Fibroblast of skin of abdomen (primary cell): ENCODE data around the gene SRSF9.
"Not testable (repeated sequence)": the region's sequence is repeated elsewhere in the genome, so short reads cannot be mapped to it uniquely, and the experiment has no call there.

Experiments
- DNase-seq: peaks from one replicate; pipeline ENCODE4 v3.0.0-alpha.2; 2013

Gene SRSF9

GRCh38 chr12:120481022-120481767 lies 11.6 kb upstream of the SRSF9 start:
- no peak for DNase-seq

DNA sequence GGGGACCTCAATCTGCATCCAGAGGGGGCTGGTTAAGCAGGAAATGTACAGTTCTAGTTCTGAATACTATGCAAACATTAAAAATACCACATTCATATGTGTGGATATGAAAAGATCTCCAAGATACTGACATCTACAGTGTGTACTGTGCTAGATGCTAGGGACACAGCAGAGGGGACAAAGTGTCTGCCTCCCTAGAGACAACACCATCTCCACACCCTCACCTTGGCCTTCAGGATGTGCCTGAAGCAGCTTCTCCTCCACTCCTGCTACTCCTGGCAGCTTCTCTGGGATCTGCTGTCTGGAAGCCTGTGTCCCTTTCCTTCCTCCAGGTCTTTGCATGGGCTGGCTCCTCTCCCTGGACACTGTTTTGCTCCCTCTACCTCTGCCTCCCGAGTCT lies 10.7 kb upstream of the SRSF9 start:
- DNase-seq = no peak

DNA sequence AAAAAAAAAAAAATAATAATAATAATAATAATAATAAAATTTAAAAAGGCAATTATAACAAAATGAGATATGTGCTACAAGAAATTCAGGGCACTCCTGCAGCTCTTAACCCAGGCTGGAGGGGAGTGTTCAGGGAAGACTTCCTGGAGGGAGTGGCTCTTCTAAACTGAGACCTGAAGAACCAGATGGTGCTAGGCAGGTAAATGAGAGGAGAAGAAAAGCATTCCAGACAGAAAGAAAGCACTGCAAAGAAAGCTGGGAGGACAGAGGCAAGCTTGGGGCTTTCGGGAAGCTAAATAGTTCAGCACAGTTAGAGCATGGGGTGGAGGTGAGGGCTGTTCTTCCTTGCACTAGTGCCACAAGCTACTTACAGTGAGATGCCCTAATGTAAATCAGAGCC lies 9.9 kb upstream of the SRSF9 start:
- no peak for DNase-seq

DNA sequence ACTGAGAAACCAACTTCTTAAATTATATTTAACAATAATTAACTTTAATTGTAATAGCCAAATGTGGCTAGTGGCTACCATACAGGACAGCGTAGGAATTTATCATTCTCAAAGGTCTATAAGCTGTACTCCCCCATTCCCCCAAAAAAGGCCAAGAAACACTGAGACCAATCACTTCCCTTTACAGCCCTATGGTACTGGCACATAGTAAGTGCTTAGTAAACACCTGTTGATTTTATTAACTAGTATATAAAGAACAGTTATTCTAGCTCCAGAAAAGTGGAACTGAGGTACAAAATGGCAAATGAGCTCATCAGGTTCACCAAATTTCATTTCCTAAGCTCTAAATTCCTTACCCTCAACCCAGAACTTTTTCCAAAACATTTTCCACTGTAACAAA lies 6.1 kb upstream of the SRSF9 start:
- no peak for DNase-seq

GRCh38 chr12:120474616-120474960 lies 5.0 kb upstream of the SRSF9 start:
- peak; percentile 66 for DNase-seq

- no peak for DNase-seq
These were observed 4.5 kb upstream of the SRSF9 start for GRCh38 chr12:120473807-120474615.

GRCh38 chr12:120472521-120472920 lies 3.0 kb upstream of the SRSF9 start:
- no peak for DNase-seq

GRCh38 chr12:120470150-120470784 lies 719 bp upstream of the SRSF9 start:
- DNase-seq = peak; percentile 18

DNA sequence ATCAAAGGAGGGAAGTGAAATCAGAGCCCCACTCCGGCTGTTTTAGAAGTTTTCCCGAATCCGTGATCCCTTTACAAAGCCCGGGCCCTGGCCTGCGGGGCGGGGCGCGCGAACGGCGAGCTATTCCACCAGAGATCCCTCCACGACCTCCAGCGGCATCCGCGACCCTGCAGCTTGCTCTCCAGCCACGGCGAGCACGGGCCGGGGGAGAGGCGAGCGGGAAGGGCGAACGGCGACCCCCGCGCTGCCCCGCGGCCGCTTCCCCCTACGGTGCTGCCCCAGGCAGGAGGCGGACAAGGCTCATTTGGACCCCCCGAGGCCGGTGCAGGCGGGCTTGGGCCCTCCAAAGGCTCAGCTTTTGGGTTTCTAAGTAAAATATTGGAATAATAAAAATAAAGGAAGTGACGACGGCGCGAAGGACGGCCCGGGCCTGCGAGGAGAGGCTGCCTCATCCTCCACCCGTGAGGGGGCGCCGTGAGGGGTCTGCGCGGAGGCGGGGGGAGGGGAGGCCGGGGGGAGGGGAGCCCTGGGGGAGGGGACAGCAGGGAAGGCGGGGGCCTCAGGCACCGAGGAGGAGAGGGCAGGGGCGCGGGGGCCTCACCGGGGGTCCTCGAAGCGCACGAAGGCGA lies 613 bp downstream of the SRSF9 start:
- DNase-seq = no peak

DNA sequence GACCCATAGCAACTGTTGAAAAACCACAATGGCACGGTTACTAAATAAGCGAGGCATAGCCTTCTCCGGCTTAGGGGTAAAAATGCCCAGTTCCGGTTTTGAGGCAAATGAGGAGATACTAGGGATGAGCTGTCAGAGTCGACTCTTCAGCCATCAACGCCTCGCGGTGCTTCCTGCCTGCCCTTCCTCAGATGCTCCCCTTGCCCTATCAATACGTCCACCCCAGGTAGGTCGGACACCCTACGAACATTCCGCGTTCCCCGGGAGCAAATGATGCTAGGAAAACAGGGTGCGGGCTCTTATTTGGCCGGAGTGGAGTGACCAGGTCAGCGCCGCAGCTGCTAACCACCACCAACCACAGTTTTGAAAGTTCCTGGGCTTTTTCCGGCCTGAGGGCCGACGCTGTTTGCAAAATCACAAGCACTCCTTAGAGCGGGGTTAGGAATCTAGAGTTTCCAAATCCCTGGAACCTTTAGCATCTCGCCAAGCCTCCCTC lies 1.2 kb downstream of the SRSF9 start:
- DNase-seq = no peak

DNA sequence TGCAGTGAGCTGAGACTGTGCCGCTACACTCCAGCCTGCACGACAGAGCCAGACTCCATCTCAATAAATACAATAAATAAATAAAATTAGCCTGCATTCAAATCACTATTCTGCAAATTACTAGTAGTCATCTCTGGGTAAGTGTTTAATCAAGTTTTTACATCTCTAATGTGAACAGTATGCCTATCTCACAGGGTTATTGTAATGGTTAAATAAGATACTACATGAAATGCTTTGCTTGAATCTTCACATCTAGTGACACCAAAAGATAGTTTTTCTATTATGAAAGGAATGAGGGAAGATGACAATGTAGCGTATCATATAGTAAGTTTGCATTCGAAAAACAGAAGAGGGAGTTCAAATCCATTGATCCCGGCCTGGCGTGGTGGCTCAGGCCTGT lies 2.1 kb downstream of the SRSF9 start:
- no peak for DNase-seq

DNA sequence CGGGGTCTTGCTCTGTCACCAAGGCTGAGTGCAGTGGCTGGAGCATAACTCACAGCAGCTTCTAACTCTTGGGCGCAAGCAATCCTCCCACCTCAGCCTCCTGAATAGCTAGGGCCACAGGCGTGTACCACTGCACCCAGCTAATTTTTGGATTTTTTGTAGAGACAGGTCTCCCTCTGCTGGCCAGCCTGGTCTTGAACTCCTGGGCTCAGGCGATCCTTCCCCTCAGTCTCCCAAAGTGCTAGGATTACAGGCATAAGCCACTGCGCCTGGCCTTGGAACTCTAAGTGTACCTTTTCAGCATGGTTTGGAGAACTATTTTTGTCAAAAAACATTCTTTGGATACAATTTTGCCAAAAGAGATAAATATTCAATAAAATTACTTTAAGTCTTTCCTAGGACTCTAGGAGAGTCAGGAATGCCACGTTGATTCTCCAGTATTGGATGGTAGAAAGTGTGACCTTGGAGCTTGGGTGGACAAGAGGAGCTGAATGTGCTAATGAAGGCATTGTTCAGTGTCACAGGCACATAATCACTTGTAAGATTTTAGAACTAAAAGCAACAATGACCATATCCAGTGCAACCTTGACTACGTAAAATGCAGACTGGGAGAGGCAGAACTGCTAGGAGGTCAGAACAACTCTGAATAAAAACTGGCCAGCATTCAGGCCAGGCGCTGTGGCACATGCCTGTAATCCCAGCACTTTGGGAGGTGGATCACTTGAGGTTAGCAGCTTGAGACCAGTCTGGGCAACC lies 2.8 kb downstream of the SRSF9 start:
- peak; percentile 43 for DNase-seq

DNA sequence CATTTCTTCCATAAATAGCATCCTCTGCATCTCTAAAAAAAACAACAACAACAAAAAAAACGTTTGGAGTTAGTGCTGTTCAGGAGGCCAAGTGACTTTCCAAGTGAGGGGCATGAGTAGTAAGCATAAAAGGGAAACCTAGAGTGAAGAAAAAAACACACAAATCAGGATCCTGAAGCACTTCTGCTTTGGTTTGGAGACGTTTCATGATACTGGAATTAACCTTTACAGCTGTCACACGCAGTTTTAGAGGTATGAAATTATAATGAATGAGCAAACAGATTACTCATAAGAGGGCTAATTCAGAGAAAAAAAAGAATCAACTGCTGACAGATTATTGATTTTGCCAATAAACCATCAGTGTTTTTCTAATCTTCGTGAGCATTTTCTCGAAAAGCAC lies 3.8 kb downstream of the SRSF9 start:
- DNase-seq = no peak

DNA sequence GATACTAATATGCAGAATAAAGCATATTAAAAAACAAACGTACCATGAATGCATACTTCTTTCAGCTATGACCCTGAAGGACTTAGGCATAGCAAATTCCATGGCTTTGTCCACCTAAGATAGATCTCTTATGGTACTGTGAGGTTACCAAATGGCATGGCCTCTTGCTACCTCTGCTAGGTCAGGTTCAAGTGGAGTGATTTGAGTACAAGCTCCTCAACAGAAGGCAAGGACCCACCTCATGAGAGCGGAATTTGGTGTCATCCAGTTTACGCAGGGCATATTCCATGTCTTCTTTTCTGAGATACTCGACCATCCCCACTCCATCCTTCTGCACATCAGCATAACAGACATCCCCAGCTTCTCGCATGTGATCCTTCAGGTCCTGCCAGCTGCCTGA lies 5.8 kb downstream of the SRSF9 start:
- DNase-seq = no peak

DNA sequence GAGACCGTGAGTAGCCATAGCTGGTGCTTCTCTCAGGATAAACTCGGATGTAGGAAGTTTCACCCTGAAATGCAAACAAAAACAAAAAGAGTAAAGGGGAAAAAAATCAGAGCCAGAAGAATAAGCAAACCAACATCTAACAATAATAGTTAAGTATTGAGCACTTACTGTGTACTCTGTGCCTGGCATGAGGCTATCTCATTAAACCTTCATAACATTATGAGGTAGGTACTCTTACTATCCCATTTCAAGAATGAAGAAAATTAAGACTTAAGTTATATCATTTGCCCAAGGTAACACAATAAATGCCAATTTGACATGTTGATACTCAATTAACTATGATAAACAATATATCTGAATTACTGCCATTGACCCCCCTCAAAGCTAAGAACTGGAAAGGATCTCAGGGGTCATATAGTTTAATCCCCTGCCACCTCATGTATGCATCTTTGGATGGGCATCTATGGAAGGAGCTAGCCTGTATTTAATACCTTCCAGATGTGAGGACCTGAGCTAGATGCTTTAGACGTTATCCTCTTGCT lies 7.4 kb downstream of the SRSF9 start:
- DNase-seq = no peak

DNA sequence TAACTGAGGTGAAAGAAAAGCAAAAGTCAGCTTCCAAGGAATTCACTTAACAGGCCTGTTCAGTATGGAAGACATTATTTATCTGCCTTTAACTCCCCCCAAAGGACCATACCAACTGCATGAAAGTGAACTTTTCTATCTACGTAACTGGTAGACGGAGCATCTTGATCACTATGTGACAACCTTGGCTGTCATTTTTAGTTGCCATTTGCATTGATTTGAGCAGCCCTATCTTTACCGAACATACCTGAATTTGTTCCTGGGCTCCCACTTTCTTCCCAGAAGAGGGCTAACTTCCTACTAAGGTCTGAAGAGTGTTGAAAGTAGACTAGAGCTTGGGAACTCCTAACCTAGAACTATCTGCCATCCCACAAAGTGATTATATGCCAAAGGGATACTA lies 9.4 kb downstream of the SRSF9 start:
- DNase-seq = no peak

DNA sequence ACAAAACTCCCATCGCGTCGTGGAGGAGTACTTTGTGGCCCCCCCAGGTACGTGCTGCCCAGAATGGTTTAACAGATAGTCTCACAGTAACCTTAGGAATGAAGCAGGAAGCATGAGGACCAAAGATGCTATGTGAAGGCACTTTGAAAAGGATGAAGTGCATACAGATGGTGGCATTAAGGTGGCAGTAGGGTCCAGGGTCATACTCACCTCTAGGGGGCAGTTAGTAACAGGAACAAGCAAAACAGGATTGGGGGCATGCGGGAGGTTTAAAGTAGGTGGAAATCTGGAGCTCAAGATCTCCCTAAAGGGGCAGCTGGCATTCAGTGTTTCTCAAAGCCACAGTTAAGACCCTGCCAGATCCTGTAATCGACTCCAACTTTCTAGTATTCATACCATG lies 12.4 kb downstream of the SRSF9 start:
- no peak for DNase-seq

GRCh38 chr12:120455302-120455701 lies 14.2 kb downstream of the SRSF9 start:
- no peak for DNase-seq

DNA sequence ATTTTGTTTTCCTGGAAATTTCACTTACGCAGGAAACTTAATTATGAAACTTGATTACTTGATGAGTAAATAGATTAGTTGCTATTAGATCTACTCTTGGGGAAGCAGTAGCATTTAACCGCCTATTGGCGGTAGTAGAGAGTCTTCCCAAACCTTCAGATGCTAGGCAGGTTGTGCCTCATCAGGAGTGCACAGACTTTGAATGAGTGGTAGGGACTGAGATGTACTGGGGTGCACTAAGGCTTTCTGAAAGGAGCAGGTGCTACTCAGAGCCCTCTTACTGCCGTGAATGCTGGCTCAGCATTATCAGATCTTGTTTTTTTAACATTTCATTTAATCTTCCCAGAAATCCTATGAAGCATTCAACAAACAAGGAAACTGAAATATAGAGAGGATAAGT lies 15.6 kb downstream of the SRSF9 start:
- no peak for DNase-seq

- DNase-seq = no peak
These were observed 16.3 kb downstream of the SRSF9 start for GRCh38 chr12:120453060-120453750.

GRCh38 chr12:120452524-120452923 lies 17.0 kb downstream of the SRSF9 start:
- DNase-seq = not testable (repeated sequence)
